PC-9 (cell line): ENCODE results near the gene TMEM37.

Experiments used
- EZH2 ChIP-seq: fragments of 200-600 bp; sonication (generic); IDR thresholded peaks from 2 replicates; pipeline ENCODE4 v1.8.0; 2017; ENCODE audit warnings: antibody characterized with exemption, low read depth
- TF ChIP-seq, protein P1 (sequence below): fragments of 200-600 bp; sonication (generic); conservative IDR thresholded peaks from 2 replicates; pipeline ENCODE4 v1.6.1; 2017; ENCODE audit warnings: mixed run types, antibody characterized with exemption, mild to moderate bottlenecking, moderate library complexity

- no peak for TF ChIP-seq EZH2
- TF ChIP-seq, protein P1, sequence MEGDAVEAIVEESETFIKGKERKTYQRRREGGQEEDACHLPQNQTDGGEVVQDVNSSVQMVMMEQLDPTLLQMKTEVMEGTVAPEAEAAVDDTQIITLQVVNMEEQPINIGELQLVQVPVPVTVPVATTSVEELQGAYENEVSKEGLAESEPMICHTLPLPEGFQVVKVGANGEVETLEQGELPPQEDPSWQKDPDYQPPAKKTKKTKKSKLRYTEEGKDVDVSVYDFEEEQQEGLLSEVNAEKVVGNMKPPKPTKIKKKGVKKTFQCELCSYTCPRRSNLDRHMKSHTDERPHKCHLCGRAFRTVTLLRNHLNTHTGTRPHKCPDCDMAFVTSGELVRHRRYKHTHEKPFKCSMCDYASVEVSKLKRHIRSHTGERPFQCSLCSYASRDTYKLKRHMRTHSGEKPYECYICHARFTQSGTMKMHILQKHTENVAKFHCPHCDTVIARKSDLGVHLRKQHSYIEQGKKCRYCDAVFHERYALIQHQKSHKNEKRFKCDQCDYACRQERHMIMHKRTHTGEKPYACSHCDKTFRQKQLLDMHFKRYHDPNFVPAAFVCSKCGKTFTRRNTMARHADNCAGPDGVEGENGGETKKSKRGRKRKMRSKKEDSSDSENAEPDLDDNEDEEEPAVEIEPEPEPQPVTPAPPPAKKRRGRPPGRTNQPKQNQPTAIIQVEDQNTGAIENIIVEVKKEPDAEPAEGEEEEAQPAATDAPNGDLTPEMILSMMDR: no peak
Measured at GRCh38 chr2:119475225-119475856, 43.7 kb downstream of the TMEM37 start.
